Ishikawa (cell line): Measurements from ENCODE around the gene SRD5A1.

ENCODE experiments used
- CEBPB ChIP-seq: IDR thresholded peaks from 2 replicates; pipeline ENCODE4 v1.6.1; 2012
- CREB1 ChIP-seq: IDR thresholded peaks from 2 replicates; pipeline ENCODE4 v1.6.1; 2012; ENCODE audit warnings: low read depth
- EGR1 ChIP-seq: IDR thresholded peaks from 2 replicates; pipeline ENCODE4 v1.6.1; 2012
- EP300 ChIP-seq: IDR thresholded peaks from 2 replicates; pipeline ENCODE4 v1.6.1; 2012; ENCODE audit warnings: borderline replicate concordance
- FOXM1 ChIP-seq: IDR thresholded peaks from 2 replicates; pipeline ENCODE4 v1.6.1; 2012; ENCODE audit warnings: low read depth, borderline replicate concordance
- MAX ChIP-seq: IDR thresholded peaks from 2 replicates; pipeline ENCODE4 v1.6.1; 2012
- NFIC ChIP-seq: IDR thresholded peaks from 2 replicates; pipeline ENCODE4 v1.6.1; 2012
- RAD21 ChIP-seq: IDR thresholded peaks from 2 replicates; pipeline ENCODE4 v1.6.1; 2012; ENCODE audit warnings: low read depth
- REST ChIP-seq: IDR thresholded peaks from 2 replicates; pipeline ENCODE4 v1.6.1; 2012; ENCODE audit warnings: low read depth, mild to moderate bottlenecking
- TAF1 ChIP-seq: IDR thresholded peaks from 2 replicates; pipeline ENCODE4 v1.6.1; 2012; ENCODE audit warnings: low read depth, mild to moderate bottlenecking
- TCF12 ChIP-seq: IDR thresholded peaks from 2 replicates; pipeline ENCODE4 v1.6.1; 2012; ENCODE audit warnings: low read depth
- TEAD4 ChIP-seq: IDR thresholded peaks from 2 replicates; pipeline ENCODE4 v1.6.1; 2012
- USF1 ChIP-seq: IDR thresholded peaks from 2 replicates; pipeline ENCODE4 v1.6.1; 2012
- YY1 ChIP-seq: IDR thresholded peaks from 2 replicates; pipeline ENCODE4 v1.6.1; 2012; ENCODE audit warnings: low read depth
- ZBTB7A ChIP-seq: IDR thresholded peaks from 2 replicates; pipeline ENCODE4 v1.6.1; 2012; ENCODE audit warnings: low read depth

Gene SRD5A1

GRCh38 chr5:6585939-6586646, 47.1 kb upstream of the SRD5A1 start:
- TF ChIP-seq NFIC, result no peak
- TF ChIP-seq FOXM1, result no peak
- no peak for TF ChIP-seq EP300
- TF ChIP-seq REST, result no peak
- TF ChIP-seq TEAD4, result no peak
- TF ChIP-seq RAD21, result no peak
- TF ChIP-seq ZBTB7A, result no peak
- TF ChIP-seq CREB1, result no peak
- no peak for TF ChIP-seq EGR1
- no peak for TF ChIP-seq TCF12
- no peak for TF ChIP-seq MAX
- TF ChIP-seq TAF1, result no peak
- TF ChIP-seq YY1, result no peak
- no peak for TF ChIP-seq USF1
- TF ChIP-seq CEBPB, result no peak

GRCh38 chr5:6586647-6587042, 46.6 kb upstream of the SRD5A1 start:
- TF ChIP-seq CREB1, result no peak
- TF ChIP-seq USF1, result no peak
- TF ChIP-seq EP300, result no peak
- TF ChIP-seq YY1, result no peak
- no peak for TF ChIP-seq ZBTB7A
- no peak for TF ChIP-seq EGR1
- no peak for TF ChIP-seq MAX
- TF ChIP-seq TCF12, result no peak
- no peak for TF ChIP-seq REST
- no peak for TF ChIP-seq FOXM1
- TF ChIP-seq NFIC, result no peak
- TF ChIP-seq RAD21, result no peak
- TF ChIP-seq CEBPB, result no peak
- TF ChIP-seq TEAD4, result no peak

- TF ChIP-seq USF1 (no peak), CREB1 (no peak)
Observed at GRCh38 chr5:6587171-6587570, 46.1 kb upstream of the SRD5A1 start.

- no peak for TF ChIP-seq CREB1
- TF ChIP-seq TAF1, result no peak
- no peak for TF ChIP-seq EP300
- TF ChIP-seq EGR1, result no peak
- TF ChIP-seq USF1, result no peak
- TF ChIP-seq FOXM1, result no peak
- no peak for TF ChIP-seq TCF12
- TF ChIP-seq RAD21, result no peak
- no peak for TF ChIP-seq YY1
- no peak for TF ChIP-seq CEBPB
- TF ChIP-seq TEAD4, result no peak
- TF ChIP-seq MAX, result no peak
- no peak for TF ChIP-seq REST
- no peak for TF ChIP-seq ZBTB7A
- TF ChIP-seq NFIC, result no peak
Observed at GRCh38 chr5:6590581-6590980, 42.7 kb upstream of the SRD5A1 start.
